GM18519 (cell line): ENCODE measurements around the gene DENND6B.

Experiments
- ATAC-seq: cut with Tn5 transposase; IDR thresholded peaks from one replicate; pipeline ENCODE4 v1.9.1; 2021; ENCODE audit warnings: mild to moderate bottlenecking, moderate library complexity; ENCODE audit not compliant: unreplicated experiment, low FRiP score

The DENND6B gene

GRCh38 chr22:50316114-50317065, 10.4 kb downstream of the DENND6B start:
- ATAC-seq, result no peak

GRCh38 chr22:50315289-50316113, 11.3 kb downstream of the DENND6B start:
- ATAC-seq, result no peak

DNA sequence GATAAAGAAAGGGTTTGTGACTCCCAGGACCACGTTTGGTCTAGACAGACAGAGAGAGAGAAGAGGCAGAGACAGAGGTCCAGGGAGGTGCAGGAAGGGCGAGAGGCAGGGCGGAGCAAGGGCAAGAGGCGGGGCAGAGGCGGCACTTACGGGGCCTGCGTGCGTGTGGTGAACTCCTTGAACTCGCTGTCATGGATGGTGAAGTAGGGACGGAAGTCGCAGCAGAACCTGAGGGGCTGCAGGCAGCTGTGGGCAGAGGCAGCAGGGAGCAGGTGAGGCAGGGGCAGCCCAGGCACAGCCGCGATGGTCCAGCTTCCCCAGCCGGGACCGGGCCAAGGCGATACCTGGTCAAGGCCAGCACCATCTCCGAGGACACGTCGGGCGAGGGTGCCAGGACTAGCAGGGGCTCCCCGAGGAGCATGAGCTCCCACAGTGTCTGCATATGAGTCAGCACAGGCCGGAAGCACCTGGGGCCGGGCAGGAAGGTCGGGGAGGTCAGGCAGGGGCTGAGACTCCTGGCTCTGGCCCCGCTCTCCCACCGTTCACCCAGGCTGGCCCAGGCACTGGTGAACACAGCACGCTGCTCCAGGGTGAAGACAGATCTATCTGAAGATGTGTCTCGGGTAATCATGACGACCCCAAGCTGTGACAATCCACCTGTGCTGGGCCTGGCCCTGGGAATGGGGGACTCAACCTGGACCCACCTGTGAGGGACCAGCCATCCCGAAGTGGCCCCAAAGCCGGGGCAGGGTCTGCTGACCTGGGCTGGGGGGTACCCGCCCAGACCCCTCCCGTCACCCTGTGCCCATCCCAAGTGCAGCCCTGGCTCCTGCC, 12.1 kb downstream of the DENND6B start:
- no peak for ATAC-seq

- no peak for ATAC-seq
These were observed 12.7 kb downstream of the DENND6B start for GRCh38 chr22:50314081-50314454.

DNA sequence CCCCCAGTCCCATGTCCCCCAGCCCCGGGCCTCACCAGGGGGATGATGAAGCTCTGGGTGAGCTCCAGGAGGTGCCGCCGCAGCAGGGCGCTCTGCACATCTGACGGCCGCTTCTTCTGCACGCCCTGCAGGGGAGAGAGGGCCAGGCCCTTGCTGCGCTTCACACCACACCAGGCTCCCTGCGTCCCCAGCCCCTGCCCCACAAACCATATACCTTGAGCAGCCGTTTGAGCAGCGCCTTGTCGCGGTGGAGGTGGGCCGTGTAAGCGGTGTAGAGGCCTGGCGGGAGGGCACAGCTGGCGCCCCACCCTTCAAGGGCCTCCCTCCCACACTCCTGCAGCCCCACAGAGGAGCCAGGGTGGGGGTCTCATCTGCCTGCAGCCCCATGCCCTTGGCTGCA, 13.2 kb downstream of the DENND6B start:
- ATAC-seq, result no peak

DNA sequence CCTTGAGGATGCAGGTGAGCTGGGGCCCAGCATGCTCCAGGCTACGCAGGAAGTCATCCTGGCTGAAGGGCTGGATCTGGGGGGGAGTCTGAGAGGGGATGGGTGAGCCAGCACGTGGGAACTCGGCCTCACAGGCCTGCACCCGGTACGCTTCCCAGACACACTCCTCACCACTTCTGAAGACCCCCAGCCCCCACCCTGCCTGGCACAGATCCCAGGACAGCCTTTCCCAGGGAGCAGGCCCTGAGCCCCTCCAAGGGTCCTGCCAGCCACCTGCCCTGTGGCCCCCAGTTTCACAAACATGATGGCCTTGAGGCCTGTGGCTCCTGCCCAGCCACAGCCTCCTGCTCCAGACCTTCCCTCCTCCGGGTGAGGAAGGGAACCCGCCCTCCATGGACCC, 13.8 kb downstream of the DENND6B start:
- no peak for ATAC-seq

DNA sequence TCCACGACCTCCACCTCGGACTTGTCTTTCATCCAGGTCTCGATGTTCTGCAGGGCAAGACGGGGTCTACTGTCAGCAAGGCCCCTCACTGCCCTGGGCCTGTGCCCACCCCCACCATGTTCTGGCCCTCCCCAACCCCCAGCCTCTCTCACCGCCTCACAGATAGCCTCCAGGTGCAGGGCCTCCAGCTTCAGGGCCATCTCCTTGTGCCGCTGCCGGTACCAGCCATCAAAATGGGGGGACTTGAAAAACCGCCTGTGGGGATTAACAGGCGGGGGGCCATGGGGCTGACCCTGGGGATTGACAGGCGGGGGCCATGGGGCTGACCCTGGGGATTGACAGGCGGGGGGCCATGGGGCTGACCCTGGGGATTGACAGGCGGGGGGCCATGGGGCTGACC, 14.4 kb downstream of the DENND6B start:
- no peak for ATAC-seq

GRCh38 chr22:50311606-50312351, 15.0 kb downstream of the DENND6B start:
- no peak for ATAC-seq

DNA sequence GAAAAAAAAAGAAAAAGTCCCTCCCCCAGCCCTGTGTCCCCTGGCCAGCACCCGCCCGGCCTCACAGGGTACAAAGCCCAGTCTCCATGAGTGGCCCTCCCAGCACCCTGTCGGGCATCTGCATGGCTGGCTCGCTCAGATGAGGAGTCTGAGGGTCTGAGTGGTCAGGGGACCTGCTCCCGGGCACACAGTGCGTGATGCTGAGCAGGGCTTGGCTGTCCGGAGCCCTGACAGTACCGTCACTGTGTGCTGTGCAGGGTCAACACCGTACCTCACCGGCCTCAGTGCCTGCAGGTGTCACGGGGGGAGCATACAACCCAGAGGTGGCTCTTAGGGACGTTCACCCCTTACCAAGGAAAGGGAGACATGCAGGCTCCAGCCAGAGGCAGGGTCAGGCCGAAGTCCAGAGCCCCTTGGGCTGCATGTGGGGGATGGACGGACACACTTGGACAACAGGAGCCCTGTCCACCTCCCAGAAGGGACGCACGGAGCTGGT, 15.8 kb downstream of the DENND6B start:
- ATAC-seq, result no peak

DNA sequence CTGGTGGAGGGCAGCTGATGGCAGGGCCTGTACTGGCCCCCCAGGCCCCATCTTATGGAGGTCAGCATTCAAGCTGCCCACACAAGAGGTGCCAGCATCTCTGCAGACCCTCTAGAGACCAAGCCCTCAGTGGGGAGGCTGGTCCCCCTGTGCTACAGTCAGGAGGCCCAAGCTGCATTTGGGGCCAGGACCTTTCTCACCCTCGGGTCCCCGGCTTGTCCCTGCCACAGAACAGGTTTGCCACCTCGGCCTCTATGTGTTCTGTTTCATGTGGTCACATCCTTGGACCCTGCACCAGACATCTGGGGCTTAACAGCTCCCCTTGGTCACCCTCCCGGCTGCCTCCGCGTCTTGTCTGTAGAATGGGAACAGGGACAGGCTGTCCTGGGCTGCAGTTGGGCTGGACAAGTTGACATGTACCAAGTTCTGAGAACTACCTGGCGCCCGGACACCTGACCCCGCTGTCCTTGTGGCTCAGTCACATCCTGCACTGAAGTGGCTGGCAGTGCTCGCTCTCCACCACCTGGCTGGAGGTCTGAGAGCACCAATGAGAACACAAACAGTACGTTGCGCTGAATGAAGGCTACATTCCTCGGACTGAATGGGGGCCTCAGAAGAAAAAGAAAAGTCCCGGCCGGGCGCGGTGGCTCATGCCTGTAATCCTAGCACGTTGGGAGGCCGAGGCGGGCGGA, 16.6 kb downstream of the DENND6B start:
- no peak for ATAC-seq

- no peak for ATAC-seq
These were observed 17.2 kb downstream of the DENND6B start for GRCh38 chr22:50309601-50309991.

DNA sequence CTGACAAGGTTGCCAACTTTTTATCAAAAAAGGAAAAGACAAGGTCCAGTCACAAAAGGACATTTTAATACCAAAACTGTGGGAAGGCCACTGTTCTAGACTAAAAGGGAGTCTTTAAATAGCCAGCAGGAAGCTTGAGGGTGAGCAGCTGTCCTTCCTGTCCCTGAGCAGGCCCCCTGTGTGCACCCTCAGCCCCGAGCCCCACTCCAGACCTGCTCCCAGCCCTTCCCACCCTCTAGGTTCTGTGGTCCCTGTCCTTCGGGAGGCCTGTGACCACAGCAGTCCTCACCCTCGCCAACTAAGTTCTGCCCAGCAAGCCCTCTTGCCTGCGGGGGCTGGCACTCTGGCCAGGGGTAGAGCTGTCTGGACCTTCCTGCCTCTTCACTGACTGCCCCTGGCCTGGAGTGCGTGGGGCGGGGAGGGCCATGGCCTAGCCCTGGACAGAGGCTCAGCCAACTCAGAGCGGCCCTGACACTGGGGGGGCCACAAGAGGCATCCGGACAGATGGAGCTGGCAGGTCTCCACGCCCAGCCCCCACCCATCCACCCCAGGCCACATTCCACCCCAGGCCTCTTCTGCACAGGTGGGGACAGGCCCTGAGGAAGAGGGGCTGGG, 17.7 kb downstream of the DENND6B start:
- ATAC-seq, result no peak

- no peak for ATAC-seq
These were observed 18.2 kb downstream of the DENND6B start for GRCh38 chr22:50308597-50308935.

- no peak for ATAC-seq
These were observed 18.8 kb downstream of the DENND6B start for GRCh38 chr22:50307890-50308596.

DNA sequence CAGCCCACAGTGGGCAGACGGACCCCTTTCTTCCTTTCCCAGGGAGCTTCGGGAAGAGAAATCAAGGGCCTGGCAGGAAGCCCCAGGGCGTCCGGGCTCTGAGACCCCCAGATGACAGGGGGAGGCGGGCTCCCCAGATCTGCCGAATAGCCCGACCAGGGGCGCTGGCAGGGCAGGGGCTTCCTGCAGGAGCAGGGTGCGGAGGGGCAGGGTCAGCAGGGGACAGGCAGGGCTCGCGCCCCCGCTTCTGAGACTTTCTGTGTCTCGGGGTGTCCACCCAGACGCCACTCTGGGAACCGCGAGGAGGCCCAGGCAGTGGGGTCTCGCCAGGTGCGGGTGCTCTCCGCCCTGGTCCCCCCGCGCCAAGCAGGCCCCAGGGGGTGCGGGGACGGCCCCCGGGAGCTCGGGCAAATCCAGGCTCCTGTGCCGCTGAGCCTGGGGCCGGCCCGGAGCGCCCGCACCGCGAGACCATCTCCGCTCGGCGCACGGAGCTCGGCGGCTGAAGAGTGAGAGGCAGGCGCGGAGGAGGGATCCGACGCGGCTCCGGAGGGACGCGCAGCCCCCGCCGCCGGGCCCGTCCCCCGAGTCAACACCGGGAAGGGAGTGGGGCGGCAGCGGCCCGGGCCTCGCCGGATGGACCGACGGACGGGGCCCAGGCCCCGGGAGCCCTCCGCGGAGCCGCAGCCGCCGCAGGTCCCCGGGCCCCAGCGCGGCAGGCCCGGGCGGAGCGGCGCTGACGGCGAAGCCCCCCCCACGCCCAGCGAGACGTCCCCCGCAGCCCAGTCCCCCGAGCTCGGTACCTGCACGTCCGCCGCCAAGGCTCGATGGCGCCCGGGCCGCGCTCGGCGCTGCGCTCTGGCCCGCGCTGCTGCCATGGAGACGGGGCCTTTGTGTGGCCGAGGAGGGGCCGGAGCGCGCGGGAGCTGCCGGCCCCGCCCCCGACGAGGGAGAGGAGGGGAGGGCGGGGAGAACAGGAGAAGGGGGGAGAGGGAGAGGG, 19.8 kb downstream of the DENND6B start, which contains the start of gene PLXNB2:
PLXNB2 (minus strand) TSS at position 894 of the 997 bp plus-strand sequence. CDS start 17,062 bp downstream, outside the sequence.
- no peak for ATAC-seq

DNA sequence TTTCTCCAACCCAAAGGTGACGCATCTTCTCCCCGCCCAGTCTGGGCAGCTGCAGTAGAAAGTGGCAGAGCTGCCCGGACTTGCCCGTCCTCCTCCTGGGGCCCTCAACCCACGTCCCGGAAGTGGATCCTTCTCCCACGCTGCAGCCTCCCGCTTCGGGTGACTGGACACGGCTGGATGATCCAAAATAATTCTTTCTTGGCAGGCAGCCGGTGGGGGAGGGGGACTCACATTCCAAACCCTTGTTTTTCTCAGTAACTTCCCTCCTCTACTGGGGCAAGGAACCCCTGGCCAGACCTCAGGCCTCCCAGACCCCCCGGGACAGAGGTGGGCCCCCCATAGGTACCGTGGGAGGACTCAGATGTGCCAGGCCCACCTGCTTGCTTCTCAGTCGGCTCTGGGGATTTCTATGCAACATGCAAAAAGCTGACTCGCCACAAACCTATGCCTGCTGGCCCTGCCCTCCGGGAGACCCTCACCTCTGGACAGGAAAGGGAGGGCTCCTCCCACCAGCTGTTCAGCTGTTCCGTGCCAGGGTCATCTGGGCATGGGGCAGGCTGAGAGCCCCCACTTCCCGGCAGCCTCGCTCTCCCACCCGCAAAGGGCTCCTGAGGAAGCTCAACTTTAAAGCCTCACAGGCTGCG, 20.8 kb downstream of the DENND6B start:
- no peak for ATAC-seq
